ENCODE data around the gene SLC9A7.
"Not testable (repeated sequence)": the region's sequence is repeated elsewhere in the genome, so short reads cannot be mapped to it uniquely, and the experiment has no call there.

SLC9A7 gene

GRCh38 chrX:46791927-46792809 lies 33.2 kb upstream of the SLC9A7 start:
- DNase-seq (ENCODE audit: extremely low read depth, low read depth) = peak; percentile 54
- TF ChIP-seq CTCF (IDR thresholded peaks at IDR 0.05; ENCODE audit: low read depth, low read length) = no peak

- no peak for DNase-seq (ENCODE audit: extremely low read depth, low read depth)
- no peak for TF ChIP-seq CTCF (IDR thresholded peaks at IDR 0.05; ENCODE audit: low read depth, low read length)
Measured at GRCh38 chrX:46788902-46789301, 30.0 kb upstream of the SLC9A7 start.

- DNase-seq (ENCODE audit: extremely low read depth, low read depth) = not testable (repeated sequence)
Measured at GRCh38 chrX:46784437-46784836, 25.5 kb upstream of the SLC9A7 start.

- no peak for TF ChIP-seq CTCF (IDR thresholded peaks at IDR 0.05; ENCODE audit: low read depth, low read length)
- DNase-seq (ENCODE audit: extremely low read depth, low read depth) = no peak
Measured at GRCh38 chrX:46782034-46782433, 23.1 kb upstream of the SLC9A7 start.

GRCh38 chrX:46777971-46778810 lies 19.3 kb upstream of the SLC9A7 start:
- no peak for DNase-seq (ENCODE audit: extremely low read depth, low read depth)
- TF ChIP-seq CTCF (IDR thresholded peaks at IDR 0.05; ENCODE audit: low read depth, low read length) = no peak

GRCh38 chrX:46770817-46771163 lies 11.9 kb upstream of the SLC9A7 start:
- TF ChIP-seq CTCF (IDR thresholded peaks at IDR 0.05; ENCODE audit: low read depth, low read length) = no peak
- DNase-seq (ENCODE audit: extremely low read depth, low read depth) = peak; percentile 52

GRCh38 chrX:46770000-46770816 lies 11.3 kb upstream of the SLC9A7 start:
- TF ChIP-seq CTCF (IDR thresholded peaks at IDR 0.05; ENCODE audit: low read depth, low read length) = no peak

More at GRCh38 chrX:46770000-46770816, 11.3 kb upstream of the SLC9A7 start:
- no peak for DNase-seq (ENCODE audit: extremely low read depth, low read depth)

All from AG09319 (cell line).